ENCODE data around the gene PNLIPRP3. TPM values are rescaled to one million over a fixed set of nuclear protein-coding genes. Genes with fewer than 3 reads are reported as not detected.

The PNLIPRP3 gene
- total RNA-seq, 2 experiments from 2014 or later = not detected

DNA sequence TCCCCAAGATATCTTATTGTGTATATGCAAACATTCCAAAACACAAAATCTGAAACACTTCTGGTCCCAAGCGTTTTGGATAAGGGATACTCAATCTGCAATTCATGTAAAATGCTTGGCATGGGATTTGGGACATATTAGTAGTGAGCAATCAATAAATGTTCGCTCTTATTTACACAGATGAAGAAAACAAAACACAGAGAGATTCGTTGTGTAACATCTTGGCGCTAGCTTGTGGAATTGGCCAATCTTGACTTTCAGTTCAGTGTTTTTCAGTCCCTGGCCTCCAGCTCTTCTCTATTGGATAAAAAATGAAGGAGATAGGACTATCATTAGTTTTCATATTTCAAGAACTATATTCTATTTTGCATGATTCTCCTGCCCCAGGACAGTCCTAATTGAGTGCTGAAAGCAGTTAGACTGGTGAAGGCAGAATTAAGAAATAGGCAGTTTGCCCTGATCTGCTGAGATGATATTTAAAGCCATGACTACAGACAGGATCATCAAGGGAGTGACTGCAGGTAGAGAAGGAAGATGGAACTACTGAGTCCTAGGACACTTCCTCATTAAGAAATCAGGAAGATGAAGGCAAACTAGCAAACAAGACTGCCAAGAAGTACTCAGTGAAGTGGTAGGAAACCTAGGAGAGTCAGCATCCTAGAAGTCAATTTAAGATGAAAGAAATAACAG is 1.8 kb downstream of the PNLIPRP3 start:
- H3K4me1 Mint-ChIP-seq = no peaks in the 10 kb centered on the region
- DNase-seq (no peak), ATAC-seq (no peak)
- H3K4me3 Mint-ChIP-seq = no peak overlapping the region
- H3K9me3 Mint-ChIP-seq (ENCODE audit: low read depth) = no peaks in the 10 kb centered on the region
- H3K27me3 Mint-ChIP-seq = no peaks in the 10 kb centered on the region
- H3K27ac Mint-ChIP-seq = no peak overlapping the region
- H3K36me3 Mint-ChIP-seq = no peaks in the 10 kb centered on the region
- CTCF ChIA-PET = no interaction called here

DNA sequence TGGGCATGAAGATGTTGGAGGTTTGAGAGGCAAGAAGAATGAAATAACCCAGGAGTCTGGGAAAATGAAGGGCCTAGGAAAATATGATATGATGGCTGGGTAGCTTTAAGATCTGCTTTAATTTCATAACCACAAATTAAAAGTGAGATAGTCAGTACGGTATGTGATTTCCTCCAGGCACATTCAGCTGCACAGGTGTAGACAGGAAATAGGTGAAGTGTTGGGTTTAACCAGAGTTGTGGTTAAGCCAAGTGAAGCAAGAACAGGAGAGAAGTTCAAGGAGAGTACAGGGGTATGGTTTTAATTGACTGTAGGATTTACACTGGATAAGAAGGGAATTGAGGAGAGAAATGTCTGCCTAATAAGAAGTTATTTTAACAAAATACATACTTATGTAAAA is 2.6 kb downstream of the PNLIPRP3 start:
- H3K36me3 Mint-ChIP-seq = no peaks in the 10 kb centered on the region
- H3K9me3 Mint-ChIP-seq (ENCODE audit: low read depth) = no peaks in the 10 kb centered on the region
- no peaks in the 10 kb centered on the region for H3K27me3 Mint-ChIP-seq
- CTCF ChIA-PET = no interaction called here
- DNase-seq (no peak), ATAC-seq (no peak)
- H3K4me1 Mint-ChIP-seq = no peaks in the 10 kb centered on the region
- no peak overlapping the region for H3K4me3 Mint-ChIP-seq
- H3K27ac Mint-ChIP-seq = no peak overlapping the region

DNA sequence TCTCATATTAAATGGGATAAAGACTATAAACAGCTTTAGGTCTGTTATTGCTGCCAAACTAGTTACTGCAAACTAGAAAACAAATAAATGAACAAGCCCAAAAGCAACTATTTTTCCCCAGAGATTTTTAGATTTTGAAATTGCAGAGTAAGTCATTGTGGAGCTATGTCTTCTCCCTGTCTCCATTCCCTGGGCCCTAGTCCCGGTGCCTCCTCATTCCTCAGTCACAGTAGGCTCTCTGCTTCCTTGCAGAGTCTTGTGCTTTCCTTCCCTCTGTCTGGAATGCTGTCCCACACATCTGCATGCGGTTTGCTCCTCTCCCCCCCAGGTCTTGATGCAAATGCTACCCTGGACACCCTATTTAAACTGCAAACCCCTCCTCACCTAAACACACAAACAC is 4.0 kb downstream of the PNLIPRP3 start:
- H3K27me3 Mint-ChIP-seq = no peaks in the 10 kb centered on the region
- DNase-seq = no peak
- no peaks in the 10 kb centered on the region for H3K4me1 Mint-ChIP-seq
- H3K27ac Mint-ChIP-seq = no peak overlapping the region
- no peak overlapping the region for H3K4me3 Mint-ChIP-seq
- H3K36me3 Mint-ChIP-seq = no peaks in the 10 kb centered on the region
- ATAC-seq = no peak
- CTCF ChIA-PET = no interaction called here
- H3K9me3 Mint-ChIP-seq (ENCODE audit: low read depth) = no peaks in the 10 kb centered on the region

DNA sequence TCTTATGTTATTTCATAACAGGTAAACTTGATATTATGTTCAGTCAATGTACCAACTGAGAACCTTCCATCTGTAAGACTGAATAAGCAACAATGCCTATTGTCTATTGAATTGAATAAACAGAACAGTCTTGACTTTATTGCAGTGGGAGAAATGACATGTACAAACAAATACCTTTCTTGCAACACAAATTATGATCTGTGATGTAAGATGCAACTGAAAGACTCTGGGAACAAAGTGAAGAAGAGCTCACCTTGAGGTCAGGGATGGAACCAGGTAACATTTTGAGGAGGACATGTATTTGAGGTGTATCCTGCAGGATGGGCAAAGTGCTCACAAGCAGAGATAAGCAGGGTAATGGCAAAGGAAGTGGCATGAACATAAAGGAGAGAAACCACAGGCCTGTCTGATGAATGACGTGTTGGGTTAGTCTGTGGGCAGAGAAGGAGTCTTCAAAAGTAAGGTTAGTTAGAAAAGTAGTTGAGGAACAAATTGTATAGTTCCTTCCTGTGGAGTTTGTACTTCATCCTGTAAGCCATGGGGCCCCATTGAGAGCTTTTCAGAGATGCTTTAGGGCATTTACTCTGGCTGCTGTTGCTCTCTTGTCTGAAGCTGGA is 9.5 kb downstream of the PNLIPRP3 start:
- no peak for ATAC-seq
- H3K4me1 Mint-ChIP-seq = peaks cover 6% of the 10 kb centered on the region
- CTCF ChIA-PET = no interaction called here
- no peak overlapping the region for H3K4me3 Mint-ChIP-seq
- DNase-seq = no peak
- H3K9me3 Mint-ChIP-seq (ENCODE audit: low read depth) = no peaks in the 10 kb centered on the region
- no peaks in the 10 kb centered on the region for H3K36me3 Mint-ChIP-seq
- no peaks in the 10 kb centered on the region for H3K27me3 Mint-ChIP-seq
- no peak overlapping the region for H3K27ac Mint-ChIP-seq

DNA sequence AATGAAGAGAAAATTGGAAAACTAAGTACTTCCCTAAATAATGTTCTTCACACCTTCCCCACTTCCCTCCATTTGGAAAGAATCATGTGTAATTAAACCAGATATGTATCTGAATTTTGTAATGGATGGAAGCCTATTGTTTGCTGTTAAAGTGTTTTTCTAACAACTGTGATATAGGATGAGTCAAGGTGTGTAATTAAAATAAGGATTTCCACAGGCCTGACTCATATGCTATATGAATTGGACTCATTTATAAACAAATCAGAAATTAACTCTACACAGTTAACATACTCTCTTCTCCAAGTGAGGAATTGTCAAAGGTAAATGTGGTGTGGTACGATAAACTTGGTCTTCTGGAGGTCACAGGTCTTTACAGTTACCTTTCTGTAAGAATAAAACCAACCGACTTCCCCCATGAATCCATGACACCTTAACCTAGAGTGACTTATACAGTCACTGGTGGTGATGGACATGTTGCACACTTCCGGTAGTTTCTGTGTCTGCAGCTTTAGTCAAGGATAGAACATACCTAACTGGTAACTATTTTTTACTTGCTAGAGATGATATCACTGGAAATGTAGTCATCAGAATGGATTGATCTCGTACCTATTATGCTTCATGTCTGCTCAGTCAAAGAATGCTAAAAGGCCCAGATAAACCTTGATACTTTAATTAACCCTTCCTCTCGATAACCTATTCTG is 12.8 kb downstream of the PNLIPRP3 start:
- DNase-seq = no peak
- CTCF ChIA-PET = no interaction called here
- Mint-ChIP-seq H3K27ac (no peak overlapping the region), H3K4me1 (peaks cover 6% of the 10 kb centered on the region), H3K9me3 (ENCODE audit: low read depth) (no peaks in the 10 kb centered on the region), H3K27me3 (no peaks in the 10 kb centered on the region), H3K36me3 (no peaks in the 10 kb centered on the region), H3K4me3 (no peak overlapping the region)
- ATAC-seq = no peak

DNA sequence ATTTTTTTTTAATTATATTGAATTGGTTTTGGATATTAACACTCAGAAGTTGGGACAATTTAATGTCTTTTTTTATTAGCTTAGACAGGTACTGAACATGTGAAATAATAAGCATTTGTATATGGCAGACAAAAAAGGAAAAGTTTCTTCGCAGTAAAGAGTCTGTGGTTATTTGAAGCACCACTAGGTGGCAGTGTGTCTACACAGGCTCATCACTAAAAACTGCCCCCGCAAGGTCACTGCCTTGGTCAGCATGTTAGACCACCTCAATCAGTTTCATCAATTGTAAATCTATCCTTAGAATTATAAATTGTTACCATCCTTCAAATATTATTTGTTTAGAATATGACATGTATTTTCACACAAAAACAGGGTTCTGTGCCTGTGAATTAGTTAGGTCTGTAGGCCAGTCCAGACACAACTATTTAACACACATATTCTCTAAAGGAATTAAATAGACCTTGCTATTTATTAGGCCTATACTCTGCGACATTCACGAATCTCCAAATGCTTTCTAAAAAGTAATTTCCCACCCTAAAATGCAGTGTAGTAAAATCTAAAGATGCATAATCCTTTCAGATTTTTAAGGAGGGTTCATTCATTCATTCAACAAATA is 17.0 kb downstream of the PNLIPRP3 start:
- H3K27me3 Mint-ChIP-seq = no peaks in the 10 kb centered on the region
- no peaks in the 10 kb centered on the region for H3K4me1 Mint-ChIP-seq
- H3K4me3 Mint-ChIP-seq = no peak overlapping the region
- no peaks in the 10 kb centered on the region for H3K36me3 Mint-ChIP-seq
- ATAC-seq (no peak), DNase-seq (no peak)
- CTCF ChIA-PET = interaction anchor here (1.0 kb wide), 1 partner anchor 11 kb away, joined by 4 read pairs; no protein-coding TSS in a partner anchor
- no peaks in the 10 kb centered on the region for H3K9me3 Mint-ChIP-seq (ENCODE audit: low read depth)
- H3K27ac Mint-ChIP-seq = no peak overlapping the region

DNA sequence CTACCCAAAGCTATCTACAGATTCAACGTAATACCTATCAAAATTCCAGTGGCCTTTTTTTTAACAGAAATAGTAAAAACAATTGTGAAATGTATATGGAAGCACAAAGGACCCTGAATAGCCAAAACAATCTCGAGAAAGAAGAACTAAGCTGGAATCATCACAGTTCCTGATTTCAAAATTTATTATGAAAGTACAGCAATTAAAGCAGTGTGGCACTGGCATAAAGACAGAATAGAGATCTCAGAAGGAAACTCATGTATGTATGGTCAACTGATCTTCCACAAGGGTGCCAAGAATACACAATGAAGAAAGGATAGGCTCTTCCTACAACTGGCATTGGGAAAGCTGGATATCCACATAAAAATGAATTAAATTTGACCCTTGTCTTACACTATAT is 23.2 kb downstream of the PNLIPRP3 start:
- H3K36me3 Mint-ChIP-seq = no peaks in the 10 kb centered on the region
- DNase-seq (no peak), ATAC-seq (no peak)
- no peaks in the 10 kb centered on the region for H3K27me3 Mint-ChIP-seq
- no peaks in the 10 kb centered on the region for H3K4me1 Mint-ChIP-seq
- no peaks in the 10 kb centered on the region for H3K9me3 Mint-ChIP-seq (ENCODE audit: low read depth)
- no peak overlapping the region for H3K4me3 Mint-ChIP-seq
- H3K27ac Mint-ChIP-seq = no peak overlapping the region
- CTCF ChIA-PET = no interaction called here

DNA sequence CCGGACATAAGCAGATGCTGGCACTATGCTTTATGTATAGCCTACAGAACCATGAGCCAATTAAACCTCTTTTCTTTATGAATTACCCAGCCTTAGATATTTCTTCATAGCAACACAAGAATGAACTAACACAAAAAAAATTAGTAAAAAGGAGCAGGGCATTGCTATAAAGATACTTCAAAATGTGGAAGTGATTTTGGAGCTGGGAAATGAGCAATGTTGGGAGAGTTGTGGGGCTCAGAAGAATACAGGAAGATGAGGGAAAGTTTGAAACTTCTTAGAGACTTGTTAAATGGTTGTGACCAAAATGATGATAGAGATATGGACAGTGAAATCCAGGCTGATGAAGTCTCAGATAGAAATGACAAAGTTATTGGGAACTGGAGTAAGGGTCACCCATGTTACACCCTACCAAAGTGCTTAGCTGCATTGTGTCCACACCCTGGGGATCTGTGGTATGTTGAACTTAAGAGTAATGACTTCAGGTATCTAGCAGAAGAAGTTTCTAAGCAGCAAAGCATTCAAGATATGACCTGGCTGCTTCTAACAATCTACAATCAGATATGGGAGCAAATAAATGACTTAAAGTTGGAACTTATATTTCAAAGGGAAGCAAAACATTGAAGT is 24.2 kb downstream of the PNLIPRP3 start:
- H3K27ac Mint-ChIP-seq = no peak overlapping the region
- ATAC-seq (no peak), DNase-seq (no peak)
- H3K4me1 Mint-ChIP-seq = no peaks in the 10 kb centered on the region
- CTCF ChIA-PET = no interaction called here
- H3K36me3 Mint-ChIP-seq = no peaks in the 10 kb centered on the region
- H3K4me3 Mint-ChIP-seq = no peak overlapping the region
- H3K27me3 Mint-ChIP-seq = no peaks in the 10 kb centered on the region
- no peaks in the 10 kb centered on the region for H3K9me3 Mint-ChIP-seq (ENCODE audit: low read depth)

DNA sequence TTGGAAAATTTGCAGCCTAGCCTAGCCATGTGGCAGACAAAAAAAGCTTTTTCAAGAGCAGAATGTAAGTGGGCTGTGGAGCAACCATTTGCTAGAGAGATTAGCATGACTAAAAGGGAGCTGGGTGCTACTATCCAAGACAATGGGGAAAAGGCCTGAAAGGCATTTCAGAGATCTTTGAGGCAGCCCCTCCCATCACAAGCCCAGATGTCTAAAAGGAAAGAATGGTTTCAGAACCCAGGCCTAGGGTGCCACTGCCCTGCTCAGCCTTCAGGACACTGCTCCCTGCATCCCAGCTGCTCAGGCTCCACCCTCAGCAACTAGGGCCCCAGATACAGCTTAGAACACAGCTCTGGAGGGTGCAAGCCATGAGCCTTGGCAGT is 24.7 kb downstream of the PNLIPRP3 start:
- CTCF ChIA-PET = no interaction called here
- Mint-ChIP-seq H3K9me3 (ENCODE audit: low read depth) (no peaks in the 10 kb centered on the region), H3K36me3 (no peaks in the 10 kb centered on the region), H3K4me1 (no peaks in the 10 kb centered on the region), H3K27me3 (no peaks in the 10 kb centered on the region), H3K27ac (no peak overlapping the region), H3K4me3 (no peak overlapping the region)
- no peak for DNase-seq
- ATAC-seq = no peak

DNA sequence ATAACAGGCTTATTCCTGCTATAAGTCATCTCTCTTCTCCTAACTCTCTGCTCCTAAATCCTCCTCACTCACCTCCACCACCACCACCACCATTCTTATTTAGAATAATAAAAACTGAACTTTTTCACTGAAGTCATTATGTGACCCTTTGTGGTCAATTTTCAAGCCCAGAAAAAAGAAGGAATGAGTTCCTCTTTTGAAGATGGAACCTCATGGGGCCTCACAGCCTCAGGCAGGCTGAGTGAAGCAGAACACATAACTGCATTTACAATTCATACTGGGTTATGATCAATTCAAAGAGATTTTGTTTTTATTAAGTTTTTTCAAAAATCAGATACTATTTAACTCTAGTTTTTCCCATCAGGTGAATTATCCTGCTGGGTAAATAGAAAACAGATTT is 29.8 kb downstream of the PNLIPRP3 start:
- Mint-ChIP-seq H3K27ac (no peak overlapping the region), H3K36me3 (no peaks in the 10 kb centered on the region), H3K4me1 (no peaks in the 10 kb centered on the region), H3K27me3 (no peaks in the 10 kb centered on the region), H3K4me3 (no peak overlapping the region), H3K9me3 (ENCODE audit: low read depth) (no peaks in the 10 kb centered on the region)
- ATAC-seq (no peak), DNase-seq (no peak)
- CTCF ChIA-PET = no interaction called here

DNA sequence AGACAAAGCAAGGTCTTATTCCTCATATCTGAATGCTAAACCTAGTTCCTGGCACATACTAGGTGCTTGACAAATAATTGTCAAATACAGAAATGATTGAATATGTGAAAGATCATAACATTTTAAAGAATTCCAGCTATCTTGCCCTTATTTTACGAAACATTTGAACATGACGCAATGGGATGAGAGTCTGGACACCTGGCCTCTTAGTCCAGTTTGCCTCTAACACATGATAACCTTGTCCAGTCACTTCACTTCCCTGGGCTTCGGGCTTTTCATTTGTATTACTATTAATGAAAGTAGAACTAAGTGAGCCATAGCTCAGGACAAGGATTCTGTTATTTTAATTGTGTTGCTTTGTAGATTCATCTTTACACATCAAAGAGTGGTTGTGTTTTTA is 32.6 kb downstream of the PNLIPRP3 start:
- CTCF ChIA-PET = no interaction called here
- DNase-seq (no peak), ATAC-seq (no peak)
- H3K36me3 Mint-ChIP-seq = no peaks in the 10 kb centered on the region
- no peaks in the 10 kb centered on the region for H3K27me3 Mint-ChIP-seq
- H3K4me1 Mint-ChIP-seq = no peaks in the 10 kb centered on the region
- H3K4me3 Mint-ChIP-seq = no peak overlapping the region
- no peaks in the 10 kb centered on the region for H3K9me3 Mint-ChIP-seq (ENCODE audit: low read depth)
- no peak overlapping the region for H3K27ac Mint-ChIP-seq

DNA sequence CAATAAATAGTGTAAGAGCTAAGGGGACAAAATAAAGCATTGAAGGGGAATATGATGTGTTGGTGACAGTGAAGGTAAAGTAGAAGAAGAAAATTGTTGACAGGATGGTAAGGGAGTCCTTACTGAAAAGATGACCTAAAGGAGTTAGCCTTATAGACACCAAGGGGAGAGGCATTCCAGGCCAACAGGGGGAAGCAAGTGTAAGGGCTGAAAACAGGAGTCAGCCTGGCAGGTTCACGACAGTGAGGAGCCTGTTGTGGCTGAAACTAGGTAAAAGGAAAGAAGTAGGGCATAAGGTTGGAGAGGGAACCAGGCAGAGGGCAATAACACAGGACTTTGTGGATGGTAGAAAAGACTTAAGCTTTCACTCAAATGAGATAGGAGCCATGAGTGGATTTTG is 34.0 kb downstream of the PNLIPRP3 start:
- H3K4me3 Mint-ChIP-seq = no peak overlapping the region
- ATAC-seq (no peak), DNase-seq (no peak)
- no peaks in the 10 kb centered on the region for H3K9me3 Mint-ChIP-seq (ENCODE audit: low read depth)
- H3K27ac Mint-ChIP-seq = no peak overlapping the region
- no peaks in the 10 kb centered on the region for H3K36me3 Mint-ChIP-seq
- CTCF ChIA-PET = no interaction called here
- no peaks in the 10 kb centered on the region for H3K27me3 Mint-ChIP-seq
- no peaks in the 10 kb centered on the region for H3K4me1 Mint-ChIP-seq

DNA sequence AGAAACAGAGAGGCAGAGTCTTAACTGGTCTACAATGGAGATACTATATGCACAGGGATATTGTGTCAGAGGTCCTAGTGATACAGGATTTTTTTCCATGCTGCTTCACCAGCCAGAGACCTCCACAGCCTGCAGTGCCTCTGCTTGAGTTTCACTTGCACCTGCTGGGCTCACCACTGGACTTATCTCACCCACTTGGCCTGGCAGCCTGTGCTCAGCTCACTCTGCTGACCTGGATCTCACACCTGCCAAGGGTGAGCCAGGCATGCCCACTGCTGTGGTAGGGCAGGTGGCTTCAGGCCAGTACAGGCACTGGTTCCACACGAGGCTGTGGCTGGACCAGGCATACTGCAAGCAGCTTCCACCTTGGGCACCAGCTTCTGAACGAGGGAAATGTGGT is 36.6 kb downstream of the PNLIPRP3 start:
- Mint-ChIP-seq H3K36me3 (no peaks in the 10 kb centered on the region), H3K27me3 (no peaks in the 10 kb centered on the region), H3K4me1 (no peaks in the 10 kb centered on the region), H3K9me3 (ENCODE audit: low read depth) (peaks cover 4% of the 10 kb centered on the region), H3K4me3 (no peak overlapping the region), H3K27ac (no peak overlapping the region)
- DNase-seq (no peak), ATAC-seq (no peak)
- CTCF ChIA-PET = no interaction called here

DNA sequence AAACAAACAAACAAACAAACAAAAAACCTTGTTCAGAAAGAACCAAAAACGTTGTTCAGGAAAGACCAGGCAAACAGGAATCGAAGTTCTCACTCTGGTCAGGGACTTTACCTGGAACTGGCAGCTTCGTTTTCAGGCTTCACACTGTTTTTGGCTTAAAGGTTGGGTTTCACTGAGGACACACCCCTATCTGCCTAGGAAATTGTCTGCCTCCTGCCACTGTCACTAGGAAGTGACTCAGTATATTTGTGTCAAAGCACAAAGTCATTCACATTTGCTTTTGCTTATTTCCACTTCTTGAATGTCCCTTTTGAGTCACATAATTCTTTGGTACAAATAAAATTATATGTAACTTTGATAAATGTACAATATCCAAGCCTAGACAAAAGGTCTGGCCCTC is 37.9 kb downstream of the PNLIPRP3 start:
- DNase-seq (no peak), ATAC-seq (no peak)
- no peak overlapping the region for H3K27ac Mint-ChIP-seq
- H3K9me3 Mint-ChIP-seq (ENCODE audit: low read depth) = peaks cover 4% of the 10 kb centered on the region
- no peaks in the 10 kb centered on the region for H3K4me1 Mint-ChIP-seq
- H3K36me3 Mint-ChIP-seq = no peaks in the 10 kb centered on the region
- no peaks in the 10 kb centered on the region for H3K27me3 Mint-ChIP-seq
- CTCF ChIA-PET = no interaction called here
- H3K4me3 Mint-ChIP-seq = no peak overlapping the region
